ENCODE data around the gene PIK3C3. TPM values are rescaled to one million over a fixed set of nuclear protein-coding genes. Genes with fewer than 3 reads are reported as not detected.

PIK3C3 gene
- 42.6 and 56.1 TPM in 2 replicates for total RNA-seq

GRCh38 chr18:41954827-41955613 is at the start of gene PIK3C3:
PIK3C3 (plus strand) TSS chr18:41955234; CDS start chr18:41955292, 58 bp downstream.

